GM18951 (cell line): ENCODE results near the gene SDK2.

Experiments used
- POLR2A ChIP-seq: IDR thresholded peaks from 4 replicates; pipeline ENCODE4 v1.6.1; 2011; ENCODE audit warnings: mild to moderate bottlenecking; ENCODE audit not compliant: insufficient read length, insufficient read depth; ENCODE audit errors: extremely low read depth
- in situ Hi-C: fragments of 300-500 bp; cut with MboI; formaldehyde crosslinking; loops from one replicate; pipeline ENCODE4 v1.12.0; 2022; ENCODE audit warnings: low sequenced_read_pairs, mixed read lengths, inconsistent platforms; ENCODE audit not compliant: unreplicated experiment

SDK2 gene

GRCh38 chr17:73552300-73553048 lies 91.8 kb downstream of the SDK2 start:
- TF ChIP-seq POLR2A: no peak
- in situ Hi-C loops: no loop called here

DNA sequence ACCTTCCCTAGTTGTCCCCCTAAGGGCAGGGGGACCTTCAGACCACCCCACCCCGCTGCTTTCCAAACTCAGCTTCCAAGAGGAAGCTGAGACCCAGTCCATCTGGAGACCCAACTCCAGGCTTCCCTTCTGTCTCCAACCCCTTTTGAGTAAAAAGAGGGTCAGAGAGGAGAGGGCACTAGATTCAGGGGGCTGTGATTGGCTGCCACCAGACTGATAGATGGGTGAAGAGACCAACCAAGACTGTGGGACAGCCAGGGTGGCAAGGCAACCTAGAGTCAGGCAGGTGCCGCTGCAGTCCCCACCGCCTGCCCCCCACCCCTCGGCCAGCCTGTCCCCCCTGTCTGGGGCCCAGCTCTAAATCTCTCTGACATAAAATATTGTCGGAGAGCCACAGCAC lies 92.5 kb downstream of the SDK2 start:
- no peak for TF ChIP-seq POLR2A
- in situ Hi-C loops: no loop called here

GRCh38 chr17:73551144-73551543 lies 93.1 kb downstream of the SDK2 start:
- no peak for TF ChIP-seq POLR2A
- in situ Hi-C loops: no loop called here

DNA sequence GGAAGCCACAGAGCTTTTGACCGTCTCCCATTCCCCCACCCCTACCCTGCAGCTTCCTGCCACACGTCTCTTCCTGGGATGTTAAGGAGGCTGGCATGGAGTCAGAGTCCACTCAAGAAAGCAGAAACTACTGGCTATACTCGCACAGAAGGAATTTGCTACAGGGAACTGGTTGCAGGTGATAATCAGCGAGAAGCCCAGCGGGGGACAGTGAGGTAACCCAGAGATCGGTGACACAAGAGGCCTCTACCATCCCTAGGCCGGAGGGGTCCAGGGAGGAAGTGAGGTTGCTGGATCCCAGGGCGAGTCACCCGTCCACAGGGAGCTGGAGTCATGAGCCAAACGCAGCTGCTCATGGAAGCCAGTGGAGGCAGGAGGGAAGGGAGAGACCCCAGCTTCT lies 93.7 kb downstream of the SDK2 start:
- in situ Hi-C loops: no loop called here
- TF ChIP-seq POLR2A: no peak

GRCh38 chr17:73549841-73550430 lies 94.3 kb downstream of the SDK2 start:
- TF ChIP-seq POLR2A: no peak
- in situ Hi-C loops: no loop called here

DNA sequence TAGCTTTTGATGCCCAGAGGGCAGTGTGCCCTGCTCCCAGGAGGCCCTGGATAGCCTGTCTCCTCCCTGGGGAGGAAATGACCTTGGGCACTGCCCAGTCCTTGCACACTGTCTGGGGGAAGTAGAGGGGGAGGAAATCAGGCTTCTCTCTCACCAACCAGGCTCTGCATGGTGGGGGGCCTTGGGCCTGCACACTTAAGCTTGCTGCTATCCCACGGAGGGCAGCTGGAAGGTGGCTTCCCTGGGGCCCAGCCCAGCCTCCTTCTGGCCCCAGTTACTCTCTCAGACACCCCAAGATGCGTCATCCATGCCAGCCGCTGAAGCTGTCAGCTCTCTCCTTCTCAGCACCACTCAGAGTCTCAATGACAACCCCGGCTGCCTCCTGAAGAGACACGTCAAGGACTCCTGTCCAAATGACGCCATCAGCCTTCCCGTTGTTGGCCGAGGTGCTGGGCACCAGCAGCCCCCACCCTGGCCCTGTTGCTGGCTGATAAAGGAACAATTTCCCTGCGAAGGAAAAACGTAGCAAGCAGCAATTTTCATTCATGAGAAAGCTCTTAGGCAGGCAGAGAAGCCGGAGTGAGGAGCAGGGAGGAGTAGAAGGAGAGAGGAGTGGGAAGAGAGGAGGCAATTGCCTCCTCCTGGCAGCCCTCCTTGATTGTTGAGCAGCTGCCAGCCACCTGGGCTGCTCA lies 95.5 kb downstream of the SDK2 start:
- TF ChIP-seq POLR2A: no peak
- in situ Hi-C loops: no loop called here

GRCh38 chr17:73547790-73548189 lies 96.5 kb downstream of the SDK2 start:
- TF ChIP-seq POLR2A: no peak
- in situ Hi-C loops: no loop called here

- in situ Hi-C loops: no loop called here
- TF ChIP-seq POLR2A: no peak
These were observed 97.3 kb downstream of the SDK2 start for GRCh38 chr17:73546770-73547536.

DNA sequence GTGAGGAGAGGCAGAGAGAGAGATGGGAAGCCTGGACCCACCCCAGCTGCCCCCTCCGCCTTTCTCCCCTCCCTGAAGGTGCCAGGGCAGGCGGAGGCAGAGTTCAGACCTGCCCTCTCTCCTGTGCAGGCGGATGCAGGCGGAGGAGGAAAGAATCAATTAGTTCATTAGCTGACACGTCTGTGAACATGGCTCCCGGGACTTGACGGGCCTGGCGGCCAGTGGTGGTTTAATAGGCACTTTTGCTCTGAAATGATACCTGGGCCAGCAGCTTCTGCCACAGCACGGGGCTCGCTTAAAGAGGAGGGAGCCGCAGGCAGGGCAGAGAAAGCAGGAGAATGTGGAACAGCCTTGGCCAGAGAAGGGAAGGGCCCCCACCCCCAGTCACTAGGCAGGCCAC lies 98.1 kb downstream of the SDK2 start:
- no peak for TF ChIP-seq POLR2A
- in situ Hi-C loops: no loop called here

- no peak for TF ChIP-seq POLR2A
- in situ Hi-C loops: no loop called here
These were observed 98.9 kb downstream of the SDK2 start for GRCh38 chr17:73545109-73546032.

DNA sequence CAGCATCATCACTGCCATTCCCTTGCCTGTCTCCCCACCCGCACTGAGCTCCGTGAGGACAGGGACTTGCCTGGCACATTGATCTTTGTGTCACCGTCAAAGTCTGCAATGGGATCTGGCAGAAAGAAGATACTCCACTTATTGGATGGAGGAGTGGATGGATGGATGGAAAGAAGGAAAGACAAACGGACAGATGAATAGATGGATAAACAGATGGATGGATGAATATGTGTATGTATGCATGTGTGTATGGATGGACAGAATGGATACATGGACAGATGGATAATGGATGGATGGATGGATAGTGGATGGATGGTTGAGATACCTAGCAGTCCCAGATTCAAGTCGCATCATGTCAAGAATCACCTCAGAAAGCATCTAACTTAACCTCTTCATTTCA lies 99.9 kb downstream of the SDK2 start:
- in situ Hi-C loops: no loop called here
- no peak for TF ChIP-seq POLR2A

DNA sequence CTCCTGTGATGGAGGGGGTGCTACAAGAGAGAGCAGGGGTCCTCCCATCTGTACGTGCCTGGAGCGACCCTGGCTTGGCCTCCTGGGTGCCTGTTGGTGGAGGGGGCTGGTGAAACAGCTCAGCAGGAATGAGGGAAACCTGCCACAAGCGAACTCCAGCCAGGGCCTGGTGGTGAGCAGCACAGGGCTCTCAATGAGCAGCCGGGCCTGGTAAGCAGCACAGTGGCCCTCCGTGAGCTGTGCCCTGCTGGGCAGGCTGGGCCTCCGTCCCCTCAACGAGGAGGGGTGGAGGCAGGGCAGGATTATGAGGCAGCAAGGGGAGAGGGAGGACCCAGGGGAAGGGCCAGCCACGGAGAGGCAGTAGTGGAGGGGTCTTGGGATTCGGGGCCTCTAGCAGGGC lies 101.9 kb downstream of the SDK2 start:
- TF ChIP-seq POLR2A: no peak
- in situ Hi-C loops: no loop called here
